ENCODE measurements around the gene PDK4. TPM values are rescaled to one million over a fixed set of nuclear protein-coding genes. Genes with fewer than 3 reads are reported as not detected.

The PDK4 gene
- total and polyA plus RNA-seq, 9 of the 15 experiments (the other 6 are each of a cell fraction or from before 2014, with no cell fraction given), result 0.03 to 0.24 (median 0.08) TPM; not detected in 2

- H3K4me1 ChIP-seq (replicated peaks in 1 of 2; ENCODE audit: control insufficient read depth in 2 of 2, insufficient read depth in 2 of 2, low read length in 2 of 2), result peaks cover 0 to 9% of the 10 kb centered on the region in 2 experiments; a peak in 3 of 5 replicates
- intact Hi-C loops (cut with micrococcal nuclease), result no loop called here
- no peaks in the 10 kb centered on the region for H4K20me1 ChIP-seq (replicated peaks; ENCODE audit: control insufficient read depth, insufficient read depth, low read length)
- H3K4me3 ChIP-seq, result no peak overlapping the region
- H3K9me1 ChIP-seq (ENCODE audit: control insufficient read depth, insufficient read depth, low read length), result no peaks in the 10 kb centered on the region
- H3K27ac ChIP-seq (ENCODE audit: extremely low read depth, low read depth, low read length), result no peak overlapping the region
- H3K79me2 ChIP-seq (ENCODE audit: control insufficient read depth, insufficient read depth, low read length), result no peaks in the 10 kb centered on the region
- H3K4me2 ChIP-seq (ENCODE audit: insufficient read depth, low read length), result no peak overlapping the region
- no peak overlapping the region for H2AFZ ChIP-seq (ENCODE audit: low read depth, low read length)
- ChIA-PET POLR2A (no interaction called here), CTCF (ENCODE audit: low intra/inter-chr PET ratio) (no interaction called here)
- H3K9me3 ChIP-seq (replicated peaks; ENCODE audit: control insufficient read depth, insufficient read depth, low read depth, low read length), result no peaks in the 10 kb centered on the region
- WGBS (ENCODE audit: insufficient coverage, low coverage, missing lambda C conversion rate), result 2% methylated on average over 5 of the region's 5 CpGs
- DNase-seq (ENCODE audit: extremely low read depth in 1 of 4, low spot score in 3 of 4) (no peak), ATAC-seq (no peak), FAIRE-seq (no peak)
- H3K36me3 ChIP-seq (ENCODE audit: control insufficient read depth, insufficient read depth, low read length), result no peaks in the 10 kb centered on the region
- no peak overlapping the region for H3K9ac ChIP-seq (ENCODE audit: insufficient read depth in 1 of 2, low read depth in 2 of 2, low read length in 2 of 2)
- H3K27me3 ChIP-seq (ENCODE audit: control insufficient read depth in 2 of 2, insufficient read depth in 2 of 2, low read length in 2 of 2), result peaks cover 15 to 16% of the 10 kb centered on the region in 2 experiments
- in situ Hi-C loops (cut with MboI), result no loop called here
- TF ChIP-seq DACH1 (IDR thresholded peaks at IDR 0.05; ENCODE audit: partially characterized antibody) (no peak), ARID3B (CRISPR knock-in tag; IDR thresholded peaks at IDR 0.05; ENCODE audit: borderline replicate concordance) (no peak), TCFL5 (CRISPR knock-in tag; conservative IDR thresholded peaks at IDR 0.05) (no peak), ZNF717 (CRISPR knock-in tag; IDR thresholded peaks at IDR 0.05) (no peak), TEAD1 (CRISPR knock-in tag; IDR thresholded peaks at IDR 0.05) (no peak), ZNF24 (IDR thresholded peaks at IDR 0.05) (no peak), ZFP30 (CRISPR knock-in tag; IDR thresholded peaks at IDR 0.05; ENCODE audit: borderline replicate concordance) (no peak), ETV6 (IDR thresholded peaks at IDR 0.05; ENCODE audit: borderline replicate concordance in 1 of 2, low read depth in 2 of 2, low read length in 1 of 2) (no peak), ETV6 (CRISPR knock-in tag; IDR thresholded peaks at IDR 0.05; ENCODE audit: borderline replicate concordance) (no peak), ARID2 (IDR thresholded peaks at IDR 0.05) (no peak), ZNF274 (IDR thresholded peaks at IDR 0.05; ENCODE audit: borderline replicate concordance, low read depth, low read length) (no peak), NFE2L1 (tag; IDR thresholded peaks at IDR 0.05; ENCODE audit: borderline replicate concordance, low read depth) (no peak), THAP7 (CRISPR knock-in tag; IDR thresholded peaks at IDR 0.05) (no peak), SMARCC2 (IDR thresholded peaks at IDR 0.05; ENCODE audit: low read depth) (no peak)
- TF ChIP-seq, protein P1, sequence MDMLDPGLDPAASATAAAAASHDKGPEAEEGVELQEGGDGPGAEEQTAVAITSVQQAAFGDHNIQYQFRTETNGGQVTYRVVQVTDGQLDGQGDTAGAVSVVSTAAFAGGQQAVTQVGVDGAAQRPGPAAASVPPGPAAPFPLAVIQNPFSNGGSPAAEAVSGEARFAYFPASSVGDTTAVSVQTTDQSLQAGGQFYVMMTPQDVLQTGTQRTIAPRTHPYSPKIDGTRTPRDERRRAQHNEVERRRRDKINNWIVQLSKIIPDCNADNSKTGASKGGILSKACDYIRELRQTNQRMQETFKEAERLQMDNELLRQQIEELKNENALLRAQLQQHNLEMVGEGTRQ (CRISPR knock-in tag; IDR thresholded peaks at IDR 0.05), result no peak
- BruUV-seq (replicated peaks), result no TSS peak
These were observed 3.7 kb downstream of the PDK4 start for GRCh38 chr7:95592570-95592969.

Data from K562 (cell line).